WTC11 (cell line): ENCODE results near the gene NPIPB8. TPM values are rescaled to one million over a fixed set of nuclear protein-coding genes. Genes with fewer than 3 reads are reported as not detected.
"Not testable (repeated sequence)": the region's sequence is repeated elsewhere in the genome, so short reads cannot be mapped to it uniquely, and the experiment has no call there.

Source experiments
- ATAC-seq: fragments of 200-7000 bp; cut with Tn5 transposase; 2 replicates; pipeline ENCODE4 v1.10.0; 2021; ENCODE audit warnings: mild to moderate bottlenecking, moderate library complexity
- CTCF ChIA-PET: fragments of 300-600 bp; sonication (Branson Sonifier 250); formaldehyde crosslinking; loops from one replicate; lab custom pipeline; 2021; ENCODE audit warnings: antibody characterized with exemption; lab: Charles Lee
- POLR2A ChIA-PET: fragments of 350-600 bp; sonication (Branson Sonifier 250); formaldehyde crosslinking; loops from one replicate; lab custom pipeline; 2021; ENCODE audit warnings: antibody characterized with exemption; lab: Charles Lee
- DNase-seq: peaks from one replicate; pipeline ENCODE4 v3.0.0; 2021; ENCODE audit warnings: low spot score
- H3K27ac Mint-ChIP-seq: 2 replicates; pipeline ENCODE4 v1.8.0; 2021; ENCODE audit warnings: mixed read lengths
- H3K27me3 Mint-ChIP-seq: 2 replicates; pipeline ENCODE4 v1.8.0; 2021; ENCODE audit warnings: low read depth, mild to moderate bottlenecking, moderate library complexity, mixed read lengths
- H3K36me3 Mint-ChIP-seq: 2 replicates; pipeline ENCODE4 v1.8.0; 2021; ENCODE audit warnings: mixed read lengths
- H3K4me1 Mint-ChIP-seq: 2 replicates; pipeline ENCODE4 v1.8.0; 2022; ENCODE audit warnings: mixed read lengths
- H3K4me3 Mint-ChIP-seq: 2 replicates; pipeline ENCODE4 v1.8.0; 2021; ENCODE audit warnings: mild to moderate bottlenecking, moderate library complexity, mixed read lengths
- H3K9me3 Mint-ChIP-seq: 2 replicates; pipeline ENCODE4 v1.8.0; 2021; ENCODE audit warnings: mixed read lengths
- total RNA-seq: library from RNA; stranded (reverse); gene quantifications from 3 replicates; pipeline ENCODE4 v1.2.3, GENCODE V29; 2021

Gene NPIPB8
- total RNA-seq, 1 experiment from 2014 or later = 1.3 TPM

GRCh38 chr16:28630905-28631304, 7.0 kb upstream of the NPIPB8 start:
- DNase-seq, H3K9me3 Mint-ChIP-seq, POLR2A ChIA-PET, H3K36me3 Mint-ChIP-seq, H3K27ac Mint-ChIP-seq, CTCF ChIA-PET, H3K4me3 Mint-ChIP-seq, H3K4me1 Mint-ChIP-seq, ATAC-seq, H3K27me3 Mint-ChIP-seq: not testable (repeated sequence)

GRCh38 chr16:28636093-28636823, 1.6 kb upstream of the NPIPB8 start:
- H3K4me3 Mint-ChIP-seq, ATAC-seq, H3K27me3 Mint-ChIP-seq, H3K4me1 Mint-ChIP-seq, POLR2A ChIA-PET, H3K27ac Mint-ChIP-seq, DNase-seq, H3K36me3 Mint-ChIP-seq, H3K9me3 Mint-ChIP-seq, CTCF ChIA-PET: not testable (repeated sequence)

GRCh38 chr16:28638359-28638758, 494 bp downstream of the NPIPB8 start:
- H3K4me1 Mint-ChIP-seq, POLR2A ChIA-PET, ATAC-seq, H3K9me3 Mint-ChIP-seq, DNase-seq, H3K36me3 Mint-ChIP-seq, H3K4me3 Mint-ChIP-seq, H3K27ac Mint-ChIP-seq, H3K27me3 Mint-ChIP-seq, CTCF ChIA-PET: not testable (repeated sequence)

GRCh38 chr16:28639959-28640358, 2.1 kb downstream of the NPIPB8 start:
- H3K4me3 Mint-ChIP-seq, H3K27me3 Mint-ChIP-seq, H3K4me1 Mint-ChIP-seq, ATAC-seq, H3K36me3 Mint-ChIP-seq, H3K27ac Mint-ChIP-seq, POLR2A ChIA-PET, DNase-seq, CTCF ChIA-PET, H3K9me3 Mint-ChIP-seq: not testable (repeated sequence)

- POLR2A ChIA-PET, H3K27me3 Mint-ChIP-seq: not testable (repeated sequence)
Measured at GRCh38 chr16:28666264-28666663, 28.4 kb downstream of the NPIPB8 start.

GRCh38 chr16:28667480-28667879, 29.6 kb downstream of the NPIPB8 start:
- ATAC-seq, H3K4me1 Mint-ChIP-seq, H3K4me3 Mint-ChIP-seq, H3K27me3 Mint-ChIP-seq, H3K27ac Mint-ChIP-seq, H3K9me3 Mint-ChIP-seq, DNase-seq, POLR2A ChIA-PET, H3K36me3 Mint-ChIP-seq, CTCF ChIA-PET: not testable (repeated sequence)

More at GRCh38 chr16:28666264-28666663, 28.4 kb downstream of the NPIPB8 start:
- H3K4me1 Mint-ChIP-seq, ATAC-seq, H3K9me3 Mint-ChIP-seq, H3K36me3 Mint-ChIP-seq, H3K4me3 Mint-ChIP-seq, H3K27ac Mint-ChIP-seq, DNase-seq, CTCF ChIA-PET: not testable (repeated sequence)

- H3K27ac Mint-ChIP-seq, H3K27me3 Mint-ChIP-seq: not testable (repeated sequence)
- ATAC-seq = peak; percentile 92
Measured at GRCh38 chr16:28668199-28668598, 30.3 kb downstream of the NPIPB8 start.

GRCh38 chr16:28688327-28688952, 50.6 kb downstream of the NPIPB8 start:
- H3K27ac Mint-ChIP-seq, POLR2A ChIA-PET, H3K36me3 Mint-ChIP-seq, H3K4me1 Mint-ChIP-seq, CTCF ChIA-PET, H3K9me3 Mint-ChIP-seq, DNase-seq, H3K27me3 Mint-ChIP-seq, H3K4me3 Mint-ChIP-seq: not testable (repeated sequence)
- peak; percentile 97 for ATAC-seq

More at GRCh38 chr16:28668199-28668598, 30.3 kb downstream of the NPIPB8 start:
- CTCF ChIA-PET, H3K4me1 Mint-ChIP-seq, POLR2A ChIA-PET, H3K4me3 Mint-ChIP-seq, H3K9me3 Mint-ChIP-seq, DNase-seq, H3K36me3 Mint-ChIP-seq: not testable (repeated sequence)

GRCh38 chr16:28689425-28689824, 51.6 kb downstream of the NPIPB8 start:
- H3K36me3 Mint-ChIP-seq, H3K4me1 Mint-ChIP-seq, H3K4me3 Mint-ChIP-seq, ATAC-seq, CTCF ChIA-PET, POLR2A ChIA-PET, DNase-seq, H3K9me3 Mint-ChIP-seq, H3K27ac Mint-ChIP-seq, H3K27me3 Mint-ChIP-seq: not testable (repeated sequence)

GRCh38 chr16:28691722-28692121, 53.9 kb downstream of the NPIPB8 start:
- H3K9me3 Mint-ChIP-seq, H3K36me3 Mint-ChIP-seq, DNase-seq, POLR2A ChIA-PET, ATAC-seq, H3K27ac Mint-ChIP-seq, CTCF ChIA-PET, H3K27me3 Mint-ChIP-seq, H3K4me3 Mint-ChIP-seq, H3K4me1 Mint-ChIP-seq: not testable (repeated sequence)

GRCh38 chr16:28693257-28693950, 55.5 kb downstream of the NPIPB8 start:
- POLR2A ChIA-PET, H3K27ac Mint-ChIP-seq, H3K36me3 Mint-ChIP-seq, CTCF ChIA-PET, ATAC-seq, H3K4me3 Mint-ChIP-seq, H3K4me1 Mint-ChIP-seq, H3K9me3 Mint-ChIP-seq, DNase-seq, H3K27me3 Mint-ChIP-seq: not testable (repeated sequence)

- H3K27ac Mint-ChIP-seq, H3K27me3 Mint-ChIP-seq, POLR2A ChIA-PET, H3K4me3 Mint-ChIP-seq, H3K9me3 Mint-ChIP-seq, DNase-seq, H3K36me3 Mint-ChIP-seq, CTCF ChIA-PET, H3K4me1 Mint-ChIP-seq: not testable (repeated sequence)
- peak; percentile 51 for ATAC-seq
Measured at GRCh38 chr16:28699792-28700191, 61.9 kb downstream of the NPIPB8 start.
